AG04449 (cell line): Measurements from ENCODE around the gene VWDE.
"Not testable (repeated sequence)": the region's sequence is repeated elsewhere in the genome, so short reads cannot be mapped to it uniquely, and the experiment has no call there.

ENCODE experiments used
- CTCF ChIA-PET: fragments of 350-600 bp; formaldehyde crosslinking; extraction: SDS; loops from one replicate; lab custom pipeline; 2021; ENCODE audit warnings: antibody characterized with exemption; lab: Yijun Ruan, JAX
- POLR2A ChIA-PET: fragments of 400-600, 350-600 bp; formaldehyde crosslinking; extraction: SDS; loops from one replicate; lab custom pipeline; 2020; ENCODE audit warnings: antibody characterized with exemption, inconsistent platforms; lab: Yijun Ruan, JAX
- DNase-seq: peaks from one replicate; pipeline ENCODE4 v3.0.0-alpha.2; 2010; ENCODE audit warnings: low read depth, low spot score
- H3K4me3 ChIP-seq: 2 replicates; pipeline ENCODE4 v1.5.1; 2011; ENCODE audit warnings: low read depth, mild to moderate bottlenecking, control low read depth, low read length
- TF ChIP-seq, protein P1 (sequence below): IDR thresholded peaks from one replicate; pipeline ENCODE4 v1.5.1; 2011; ENCODE audit warnings: mild to moderate bottlenecking, moderate library complexity, low read length, control low read depth, inconsistent platforms; ENCODE audit not compliant: insufficient read depth; ENCODE audit errors: missing control alignments

VWDE gene

DNA sequence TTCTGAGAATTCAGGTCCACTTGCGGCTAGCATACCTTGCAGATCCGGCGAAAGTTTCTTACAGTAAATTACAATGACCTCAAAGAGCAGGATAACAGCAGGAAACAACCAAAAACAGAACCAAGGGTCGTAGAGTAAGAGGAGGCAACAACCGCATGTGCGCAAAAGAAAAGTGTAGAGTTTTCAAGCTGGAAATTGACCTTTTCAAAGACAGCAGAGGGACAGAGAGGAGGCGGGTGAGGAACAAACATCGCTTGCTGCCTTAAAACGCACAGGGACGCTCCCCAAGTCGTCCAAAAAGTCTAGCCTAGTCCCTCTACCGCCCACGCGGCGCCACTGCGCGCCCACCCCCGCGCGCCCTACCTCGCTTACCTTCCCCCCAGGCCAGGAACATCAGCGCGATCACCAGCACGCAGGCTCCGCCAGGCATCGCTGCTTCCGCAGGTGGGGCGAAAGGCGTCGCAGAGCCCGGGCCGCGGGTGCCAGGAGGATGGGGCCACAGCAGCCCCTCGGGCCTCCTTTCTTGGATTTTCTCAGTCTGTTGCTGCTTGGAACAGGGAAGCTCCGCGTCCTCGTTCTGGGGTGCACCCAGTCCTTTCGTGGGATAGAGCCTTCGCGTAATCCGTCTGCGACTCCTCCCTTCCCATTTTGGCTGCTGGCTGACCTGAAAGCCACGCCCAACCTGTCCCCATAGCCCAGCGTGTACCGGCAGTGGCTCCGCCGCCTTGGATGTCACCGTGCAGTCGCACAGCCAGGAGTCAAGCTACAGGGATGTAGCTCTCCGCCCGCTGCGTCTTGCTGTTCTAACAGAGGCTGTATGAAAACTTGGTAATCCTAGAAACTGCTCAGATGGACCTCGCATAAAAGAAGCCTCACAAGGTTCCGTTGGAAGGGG, at the start of gene VWDE:
Gene VWDE, minus strand, starts transcription at position 579 of the 895 bp plus-strand sequence. Its CDS starts 149 bp downstream, at position 430.
- TF ChIP-seq, protein P1, sequence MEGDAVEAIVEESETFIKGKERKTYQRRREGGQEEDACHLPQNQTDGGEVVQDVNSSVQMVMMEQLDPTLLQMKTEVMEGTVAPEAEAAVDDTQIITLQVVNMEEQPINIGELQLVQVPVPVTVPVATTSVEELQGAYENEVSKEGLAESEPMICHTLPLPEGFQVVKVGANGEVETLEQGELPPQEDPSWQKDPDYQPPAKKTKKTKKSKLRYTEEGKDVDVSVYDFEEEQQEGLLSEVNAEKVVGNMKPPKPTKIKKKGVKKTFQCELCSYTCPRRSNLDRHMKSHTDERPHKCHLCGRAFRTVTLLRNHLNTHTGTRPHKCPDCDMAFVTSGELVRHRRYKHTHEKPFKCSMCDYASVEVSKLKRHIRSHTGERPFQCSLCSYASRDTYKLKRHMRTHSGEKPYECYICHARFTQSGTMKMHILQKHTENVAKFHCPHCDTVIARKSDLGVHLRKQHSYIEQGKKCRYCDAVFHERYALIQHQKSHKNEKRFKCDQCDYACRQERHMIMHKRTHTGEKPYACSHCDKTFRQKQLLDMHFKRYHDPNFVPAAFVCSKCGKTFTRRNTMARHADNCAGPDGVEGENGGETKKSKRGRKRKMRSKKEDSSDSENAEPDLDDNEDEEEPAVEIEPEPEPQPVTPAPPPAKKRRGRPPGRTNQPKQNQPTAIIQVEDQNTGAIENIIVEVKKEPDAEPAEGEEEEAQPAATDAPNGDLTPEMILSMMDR: no peak
- CTCF ChIA-PET: no interaction called here
- H3K4me3 ChIP-seq: peak within 1 kb of the TSS; percentile 16
- no peak for DNase-seq
- POLR2A ChIA-PET: no interaction called here

DNA sequence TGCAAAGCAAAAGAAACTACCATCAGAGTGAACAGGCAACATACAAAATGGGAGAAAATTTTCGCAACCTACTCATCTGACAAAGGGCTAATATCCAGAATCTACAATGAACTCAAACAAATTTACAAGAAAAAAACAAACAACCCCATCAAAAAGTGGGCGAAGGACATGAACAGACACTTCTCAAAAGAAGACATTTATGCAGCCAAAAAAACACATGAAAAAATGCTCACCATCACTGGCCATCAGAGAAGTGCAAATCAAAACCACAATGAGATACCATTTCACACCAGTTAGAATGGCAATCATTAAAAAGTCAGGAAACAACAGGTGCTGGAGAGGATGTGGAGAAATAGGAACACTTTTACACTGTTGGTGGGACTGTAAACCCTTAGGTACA, 49.5 kb upstream of the VWDE start:
- CTCF ChIA-PET, DNase-seq, H3K4me3 ChIP-seq, POLR2A ChIA-PET: not testable (repeated sequence)

DNA sequence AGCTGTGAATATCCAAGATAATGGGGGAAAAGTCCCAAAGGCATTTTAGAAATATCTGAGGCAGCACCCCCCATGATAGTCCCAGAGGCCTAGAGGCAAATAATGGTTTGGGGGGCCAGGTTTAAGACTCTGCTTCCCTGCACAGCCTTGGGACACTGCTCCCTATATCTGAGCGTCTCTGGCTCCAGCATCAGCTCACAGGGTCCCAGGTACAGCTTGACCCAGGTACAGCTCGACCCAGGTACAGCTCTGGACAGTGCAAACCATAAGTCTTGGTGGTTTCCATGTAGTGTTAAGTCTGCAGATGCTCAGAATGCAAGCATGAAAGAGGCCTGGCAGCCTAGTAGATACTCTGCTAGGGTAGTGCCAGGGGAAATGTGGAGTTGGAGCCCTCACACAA, 47.0 kb upstream of the VWDE start:
- ChIA-PET CTCF (no interaction called here), POLR2A (no interaction called here)
- TF ChIP-seq, protein P1: no peak
- no peak overlapping the region for H3K4me3 ChIP-seq
- DNase-seq: no peak

DNA sequence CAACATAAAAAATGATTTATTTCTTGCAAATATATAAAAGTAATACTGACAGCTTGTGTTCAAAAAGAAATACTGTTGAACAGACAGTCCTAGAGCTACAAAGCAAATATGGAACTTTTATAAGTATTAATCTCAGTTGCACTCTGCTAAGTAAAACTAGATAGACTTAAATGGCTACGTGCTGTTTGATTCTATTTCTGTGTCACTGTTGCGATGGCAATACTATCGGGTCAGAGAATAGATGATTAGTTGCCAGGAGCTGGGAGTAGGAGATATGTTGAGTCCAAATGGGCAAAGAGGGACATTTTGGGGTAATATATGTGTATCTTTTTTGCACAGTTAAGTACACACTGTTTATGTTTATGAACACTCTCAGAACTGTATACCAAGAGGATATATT, 41.1 kb upstream of the VWDE start:
- POLR2A ChIA-PET: no interaction called here

DNA sequence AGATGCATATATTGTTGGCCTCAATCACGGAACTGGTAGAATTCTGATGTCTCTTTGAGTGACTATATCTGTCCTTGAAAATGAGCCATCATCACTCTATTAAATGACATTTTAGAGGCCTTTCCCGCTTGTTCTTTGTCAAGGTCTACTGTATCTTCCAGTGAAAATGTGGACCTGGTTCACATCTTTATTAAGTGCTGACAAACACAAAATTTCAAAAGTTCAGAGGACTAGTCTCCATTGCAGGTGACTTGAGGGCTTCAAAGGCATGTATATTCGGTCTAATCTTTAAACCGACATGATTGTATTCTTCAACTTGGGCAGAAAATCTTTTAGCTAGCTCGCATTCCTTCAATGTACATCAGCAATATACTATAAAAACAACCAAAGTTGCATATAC, 36.6 kb upstream of the VWDE start:
- no peak for DNase-seq
- TF ChIP-seq, protein P1: no peak
- no peak overlapping the region for H3K4me3 ChIP-seq
- CTCF ChIA-PET: no interaction called here
- POLR2A ChIA-PET: no interaction called here

More for the DNA sequence above, 41.1 kb upstream of the VWDE start:
- TF ChIP-seq, protein P1: no peak
- H3K4me3 ChIP-seq: no peak overlapping the region
- CTCF ChIA-PET: interaction anchor here (1.1 to 2.6 kb wide), 3 partner anchors 10 to 242 kb away, joined by 3 to 13 read pairs (median 4); no protein-coding TSS in a partner anchor
- no peak for DNase-seq

DNA sequence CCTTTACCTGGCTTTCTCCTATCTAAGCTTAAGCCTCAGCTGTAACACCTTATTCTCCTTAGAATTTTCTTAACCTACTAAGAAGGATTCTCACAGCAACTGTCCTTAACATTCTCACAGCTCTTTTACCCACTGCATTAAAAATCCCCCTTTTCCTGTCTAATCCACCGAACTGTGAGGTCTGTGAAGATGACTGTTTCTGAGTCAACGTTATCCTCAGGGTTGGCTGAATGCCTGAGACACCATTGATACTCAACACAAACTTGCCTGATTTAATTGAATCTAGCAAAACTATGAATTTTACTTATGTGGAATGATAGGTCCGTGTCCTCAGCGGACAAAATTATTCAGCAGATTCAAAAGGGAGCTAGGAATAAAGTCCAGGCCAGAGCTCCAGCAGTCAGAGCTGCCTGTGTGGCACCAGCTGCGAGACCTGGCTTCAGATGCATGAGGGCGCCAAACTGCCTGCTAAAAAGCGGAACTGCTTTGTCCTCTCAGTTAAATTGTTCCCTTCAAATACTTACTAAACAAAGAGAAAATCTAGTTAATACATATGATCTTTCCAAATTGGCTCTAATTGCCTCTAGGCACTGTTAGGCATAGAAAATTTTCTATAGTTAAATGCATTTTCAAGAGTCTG, 33.4 kb upstream of the VWDE start:
- TF ChIP-seq, protein P1: no peak
- ChIA-PET POLR2A (no interaction called here), CTCF (interaction anchor here (1.2 to 3.9 kb wide), 5 partner anchors 21 to 58 kb away, joined by 3 to 22 read pairs (median 4); no protein-coding TSS in a partner anchor)
- no peak for DNase-seq
- H3K4me3 ChIP-seq: no peak overlapping the region
